22Rv1 (cell line): Measurements from ENCODE around the gene FAM83F.

Experiments used
- CTCF ChIP-seq: fragments of 450-650 bp; IDR thresholded peaks from 2 replicates; pipeline ENCODE4 v1.5.1; 2017; ENCODE audit warnings: mild to moderate bottlenecking
- ZFX ChIP-seq: fragments of 450-650 bp; IDR thresholded peaks from 2 replicates; pipeline ENCODE4 v1.6.1; 2017; ENCODE audit warnings: antibody characterized with exemption, borderline replicate concordance

GRCh38 chr22:40030026-40030757, 35.4 kb downstream of the FAM83F start:
- TF ChIP-seq CTCF (no peak), ZFX (no peak)
